HuH-7 (cell line): ENCODE measurements around the gene ING3.
"Not testable (repeated sequence)": the region's sequence is repeated elsewhere in the genome, so short reads cannot be mapped to it uniquely, and the experiment has no call there.

ENCODE experiments used
- DNase-seq: peaks from one replicate; pipeline ENCODE4 v3.0.0; 2011; ENCODE audit warnings: low spot score

ING3 gene

GRCh38 chr7:121002757-121003200 is 52.2 kb downstream of the ING3 start:
- no peak for DNase-seq

GRCh38 chr7:121003986-121004685 is 53.6 kb downstream of the ING3 start:
- DNase-seq, result no peak

GRCh38 chr7:121005058-121005457 is 54.5 kb downstream of the ING3 start:
- DNase-seq, result not testable (repeated sequence)

GRCh38 chr7:121005996-121006584 is 55.5 kb downstream of the ING3 start:
- no peak for DNase-seq

GRCh38 chr7:121006711-121007315 is 56.2 kb downstream of the ING3 start:
- no peak for DNase-seq

GRCh38 chr7:121008816-121009215 is 58.2 kb downstream of the ING3 start:
- DNase-seq, result no peak

- no peak for DNase-seq
Measured at GRCh38 chr7:121011401-121011800, 60.8 kb downstream of the ING3 start.

- DNase-seq, result no peak
Measured at GRCh38 chr7:121012170-121012874, 61.7 kb downstream of the ING3 start.

- no peak for DNase-seq
Measured at GRCh38 chr7:121012919-121013318, 62.3 kb downstream of the ING3 start.

GRCh38 chr7:121015560-121015959 is 65.0 kb downstream of the ING3 start:
- DNase-seq, result no peak

GRCh38 chr7:121016966-121017365 is 66.4 kb downstream of the ING3 start:
- DNase-seq, result no peak

GRCh38 chr7:121017586-121017985 is 67.0 kb downstream of the ING3 start:
- no peak for DNase-seq

GRCh38 chr7:121019018-121019417 is 68.4 kb downstream of the ING3 start:
- no peak for DNase-seq

GRCh38 chr7:121020249-121020988 is 69.8 kb downstream of the ING3 start:
- no peak for DNase-seq

- no peak for DNase-seq
Measured at GRCh38 chr7:121020989-121021969, 70.7 kb downstream of the ING3 start.

GRCh38 chr7:121023194-121023593 is 72.6 kb downstream of the ING3 start:
- no peak for DNase-seq

GRCh38 chr7:121023683-121024511 is 73.3 kb downstream of the ING3 start:
- DNase-seq, result no peak

- DNase-seq, result no peak
Measured at GRCh38 chr7:121024611-121025010, 74.0 kb downstream of the ING3 start.

- no peak for DNase-seq
Measured at GRCh38 chr7:121026159-121026558, 75.6 kb downstream of the ING3 start.

- DNase-seq, result no peak
Measured at GRCh38 chr7:121026577-121027111, 76.1 kb downstream of the ING3 start.
